Left lobe of liver (tissue), 2 donors: Measurements from ENCODE around the gene ZFPM1. TPM values are rescaled to one million over a fixed set of nuclear protein-coding genes. Genes with fewer than 3 reads are reported as not detected.
"Not testable (repeated sequence)": the region's sequence is repeated elsewhere in the genome, so short reads cannot be mapped to it uniquely, and the experiment has no call there.

Source experiments
- ATAC-seq: fragments of 200-7000 bp; cut with Tn5 transposase; one replicate; pipeline ENCODE4 v1.9.1; 2020; ENCODE audit warnings: mild to moderate bottlenecking, moderate library complexity
- DNase-seq: peaks from one replicate; pipeline ENCODE4 v3.0.0-alpha.2; 2020; ENCODE audit warnings: low spot score
- total RNA-seq: library from RNA; stranded (reverse); gene quantifications from one replicate; pipeline ENCODE4 v1.2.1, GENCODE V29; 2021
- donor health status: DM: no; HTN: no; CAD: no; lungs with moderate emphysema.
- donor health status: DM: no; HTN: yes; CAD: no.

Gene ZFPM1
- total RNA-seq, 1 donor from 2014 or later = 14.6 TPM

DNA sequence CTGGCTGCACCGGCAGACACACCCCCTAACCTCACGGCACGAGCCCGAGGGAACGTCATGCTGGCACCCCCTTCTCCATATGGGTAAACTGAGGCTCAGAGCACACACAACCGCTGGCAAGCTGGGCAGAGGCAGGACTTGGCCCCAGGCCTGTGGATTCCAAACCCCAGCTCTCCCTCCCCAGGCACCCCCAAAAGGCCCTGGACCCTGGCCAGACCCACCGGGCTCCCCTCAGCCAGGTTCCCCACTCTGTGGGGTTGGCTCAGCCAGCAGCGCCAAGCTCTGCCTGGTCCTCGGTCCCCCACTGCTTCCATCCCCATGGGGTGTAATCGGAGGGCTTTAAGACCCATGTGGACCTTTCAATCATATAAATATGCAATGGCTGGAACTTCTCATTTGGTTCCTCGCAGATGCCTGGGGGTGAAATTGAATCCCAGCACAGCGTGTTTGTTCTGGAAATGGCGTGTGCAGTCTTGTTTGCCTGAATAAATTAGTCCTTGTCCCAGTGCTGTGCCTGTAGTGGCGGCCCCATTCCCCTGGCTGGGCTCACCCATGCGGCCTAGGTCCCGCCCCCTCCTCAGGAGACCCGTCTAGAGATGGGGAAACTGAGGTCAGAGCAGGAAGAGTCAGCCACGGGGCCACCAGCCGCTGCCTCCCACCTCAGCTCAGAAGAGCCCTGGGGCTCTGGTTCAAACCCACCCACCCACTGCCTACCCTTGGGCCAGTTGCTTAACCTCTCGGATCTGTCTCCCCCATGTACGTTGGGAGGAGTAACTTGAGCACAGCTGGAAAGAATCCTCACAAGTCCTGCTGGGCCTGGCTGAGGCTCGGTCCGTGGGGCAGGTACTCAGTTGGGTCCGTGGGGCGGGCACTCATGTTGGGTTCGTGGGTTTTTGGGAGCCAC, 57.3 kb downstream of the ZFPM1 start:
- DNase-seq = no peak
- no peak for ATAC-seq

DNA sequence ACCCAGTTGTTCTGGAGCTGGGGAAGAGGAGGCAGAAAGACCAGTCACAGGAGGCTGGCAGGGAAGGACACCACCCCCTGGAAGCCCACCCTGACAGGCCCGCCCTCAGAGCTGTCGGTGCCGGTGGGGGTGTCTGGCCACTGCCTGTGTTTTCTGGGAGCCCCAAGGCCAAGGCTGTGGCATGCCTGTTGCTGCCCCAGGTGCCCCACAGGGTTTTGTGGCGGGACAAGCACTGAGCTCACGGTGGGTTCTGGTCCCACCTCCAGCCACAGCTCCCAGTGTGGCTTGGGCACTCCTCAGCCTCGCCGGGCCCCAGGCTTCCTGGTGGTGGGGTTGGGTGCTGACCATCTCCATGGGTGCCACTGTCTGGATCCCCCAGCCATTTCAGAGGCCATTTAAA, 58.0 kb downstream of the ZFPM1 start:
- ATAC-seq = no peak
- no peak for DNase-seq

DNA sequence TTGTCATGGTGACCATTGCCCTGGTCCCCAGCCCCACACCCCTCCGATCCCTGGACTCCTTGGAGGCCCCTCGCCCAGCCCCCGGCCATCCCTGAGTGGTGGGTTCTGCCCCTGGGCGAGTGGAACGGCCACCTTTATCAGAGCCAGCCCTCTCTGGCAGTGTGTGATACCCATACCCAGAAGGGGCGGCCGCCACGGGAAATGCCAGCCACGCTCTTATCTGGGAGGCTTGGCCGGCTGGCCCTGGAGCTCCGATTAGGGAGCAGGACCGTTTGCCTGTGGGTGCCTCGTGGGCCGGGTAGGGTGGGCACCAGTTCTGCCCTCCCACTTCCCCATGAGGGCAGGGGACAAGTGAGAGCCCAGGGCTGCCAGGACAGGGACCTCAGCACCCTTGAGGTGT, 58.8 kb downstream of the ZFPM1 start:
- ATAC-seq (no peak), DNase-seq (no peak)

DNA sequence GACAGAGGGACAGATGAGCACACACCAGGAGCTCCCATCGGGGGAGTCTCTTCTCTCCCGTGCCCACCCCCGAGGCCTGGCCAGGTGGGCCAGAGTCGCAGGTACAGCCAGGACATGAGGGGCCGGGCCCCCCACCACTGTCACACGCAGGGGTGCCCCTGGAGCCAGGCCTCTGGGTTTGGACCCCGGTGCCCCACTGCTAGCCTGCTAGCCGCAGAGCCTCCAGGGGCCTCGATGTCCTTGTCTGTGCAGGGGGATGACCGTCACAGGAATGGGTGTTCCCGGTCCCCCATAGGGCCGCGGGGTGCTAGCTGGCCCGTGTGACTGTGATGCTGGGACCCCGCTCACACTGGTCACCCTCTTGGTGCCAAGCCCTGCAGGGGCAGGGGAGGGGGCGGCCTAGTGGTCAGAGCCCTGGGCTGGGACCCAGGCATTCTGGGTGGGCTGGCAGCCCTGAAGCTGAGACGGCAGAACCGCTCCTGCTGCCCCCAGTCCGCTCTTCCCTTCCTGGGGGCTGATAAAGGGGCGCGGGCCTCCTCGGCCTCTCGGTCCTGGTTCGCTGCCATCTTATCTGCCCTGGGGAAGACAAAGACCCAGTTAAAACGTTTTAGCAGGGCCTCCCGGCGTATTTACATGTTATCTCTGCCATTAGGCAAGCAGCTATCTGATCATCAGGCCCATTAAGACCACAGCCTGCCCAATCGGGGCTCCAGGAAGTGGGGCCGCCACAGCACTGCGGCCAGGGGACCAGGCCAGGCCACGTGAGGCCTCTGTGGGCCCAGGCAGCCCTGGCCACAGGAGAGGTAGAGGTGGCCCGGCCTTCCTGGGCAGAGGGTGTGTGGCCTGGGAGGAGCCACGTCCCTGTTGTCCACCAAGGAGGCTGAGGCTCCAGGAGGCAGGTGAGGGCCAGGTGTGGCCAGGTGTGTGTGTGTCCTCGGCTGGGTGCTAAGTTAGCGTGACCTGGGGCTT, 59.9 kb downstream of the ZFPM1 start:
- DNase-seq (no peak), ATAC-seq (no peak)

DNA sequence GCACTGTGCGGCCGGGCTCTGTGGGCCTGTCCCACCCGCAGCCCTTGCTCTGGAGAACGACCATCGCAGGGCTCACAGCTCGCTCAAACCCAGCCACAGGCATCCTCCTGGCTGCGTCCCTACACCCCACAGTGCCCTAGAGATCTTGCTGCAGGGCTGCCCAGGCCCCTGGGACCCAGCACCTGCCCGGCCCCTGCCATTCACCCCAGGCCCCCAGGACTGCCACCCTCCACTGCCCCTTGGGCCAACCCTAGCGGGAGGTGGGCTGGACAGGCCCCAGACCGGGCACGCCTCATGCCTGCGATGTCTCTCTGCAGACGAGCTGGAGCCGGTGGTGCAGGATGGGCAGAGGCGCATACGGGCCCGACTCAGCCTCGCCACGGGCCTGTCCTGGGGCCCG, 61.0 kb downstream of the ZFPM1 start:
- DNase-seq = no peak
- no peak for ATAC-seq

DNA sequence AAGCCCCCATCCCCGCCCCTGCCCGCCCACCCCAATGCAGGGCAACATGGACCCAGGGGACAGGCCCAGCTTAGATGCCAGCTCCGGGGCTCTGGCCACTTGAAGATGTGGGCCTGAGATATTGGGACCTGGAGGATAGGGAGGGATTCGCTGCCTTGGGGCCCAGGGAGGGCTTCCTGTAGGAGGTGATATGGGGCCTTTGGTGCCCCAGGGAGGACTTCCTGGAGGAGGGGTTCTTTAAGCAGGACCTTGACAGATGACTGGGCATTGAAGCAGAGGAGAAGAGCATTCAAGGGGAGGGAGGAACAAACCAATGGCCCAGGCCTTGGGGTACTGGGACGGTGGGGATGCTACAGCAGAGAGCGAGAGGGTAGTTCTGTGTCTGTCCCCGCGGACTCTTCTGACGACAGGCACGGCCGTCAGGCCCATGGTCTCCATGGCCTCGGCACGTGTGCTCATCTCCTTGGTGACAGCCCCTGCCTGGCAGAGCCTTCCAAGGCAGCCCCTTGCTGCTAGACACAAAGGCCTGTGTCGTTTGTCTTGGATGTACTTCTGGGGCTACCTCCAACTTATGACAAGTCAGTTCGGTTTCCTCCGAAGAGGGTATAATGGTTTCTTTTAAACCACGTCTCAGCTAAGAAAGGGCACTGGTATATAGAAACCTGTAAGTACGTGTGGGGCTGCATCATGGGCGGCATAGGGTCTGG, 61.6 kb downstream of the ZFPM1 start:
- DNase-seq (no peak), ATAC-seq (no peak)

DNA sequence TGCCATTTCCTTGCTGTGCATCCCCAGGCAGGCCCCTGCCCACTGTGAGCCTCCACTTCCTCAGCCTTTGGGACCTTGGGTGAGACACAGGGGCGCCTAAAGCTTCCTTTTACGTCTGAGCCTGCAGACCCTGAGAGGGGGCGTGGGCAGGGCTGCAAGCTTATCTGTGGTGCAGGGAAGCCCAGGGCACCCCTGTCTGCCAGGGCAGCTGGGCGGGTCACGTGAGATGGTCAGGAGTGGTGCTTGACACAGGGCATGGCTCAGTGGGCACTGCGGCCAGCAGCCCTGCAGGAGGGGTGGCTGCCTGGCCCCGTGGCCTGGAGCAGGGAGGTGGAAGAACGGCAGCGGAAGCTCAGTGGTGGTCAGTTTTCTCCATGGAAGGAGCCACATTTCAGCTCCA, 62.3 kb downstream of the ZFPM1 start:
- ATAC-seq (peak; percentile 6), DNase-seq (no peak)

DNA sequence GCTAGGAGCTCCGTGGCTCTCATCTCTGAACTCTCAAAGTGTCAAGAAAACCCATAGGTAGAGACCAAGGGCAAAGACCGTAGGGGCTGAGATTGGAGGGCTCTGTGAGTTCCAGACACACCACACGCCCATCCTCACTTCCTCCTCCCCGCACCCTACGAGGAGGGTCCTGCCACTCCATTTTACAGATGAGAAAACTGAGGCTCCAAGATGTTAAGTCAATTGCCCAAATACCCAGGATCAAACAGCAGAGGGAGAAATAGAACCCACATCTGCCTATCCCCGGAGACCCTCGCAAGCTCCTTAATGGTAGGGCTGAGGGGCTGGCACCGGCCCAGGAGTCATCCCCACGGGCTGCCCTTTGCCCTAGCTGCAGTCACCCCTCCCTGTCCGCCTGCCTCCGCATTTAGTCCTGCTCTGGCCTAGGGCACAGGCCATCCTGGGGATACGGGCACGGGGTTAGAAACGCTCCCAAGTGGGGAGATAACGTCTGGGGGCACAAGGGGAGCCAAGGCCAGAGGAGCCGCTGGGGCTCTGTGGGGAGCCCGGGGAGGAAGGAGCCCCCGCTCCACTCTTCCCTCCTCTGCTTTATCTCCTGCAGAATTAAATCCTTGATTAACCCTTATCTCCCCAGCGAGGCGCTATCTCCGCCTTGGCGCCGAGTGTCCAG, 63.0 kb downstream of the ZFPM1 start:
- DNase-seq = no peak
- ATAC-seq = peak; percentile 28

DNA sequence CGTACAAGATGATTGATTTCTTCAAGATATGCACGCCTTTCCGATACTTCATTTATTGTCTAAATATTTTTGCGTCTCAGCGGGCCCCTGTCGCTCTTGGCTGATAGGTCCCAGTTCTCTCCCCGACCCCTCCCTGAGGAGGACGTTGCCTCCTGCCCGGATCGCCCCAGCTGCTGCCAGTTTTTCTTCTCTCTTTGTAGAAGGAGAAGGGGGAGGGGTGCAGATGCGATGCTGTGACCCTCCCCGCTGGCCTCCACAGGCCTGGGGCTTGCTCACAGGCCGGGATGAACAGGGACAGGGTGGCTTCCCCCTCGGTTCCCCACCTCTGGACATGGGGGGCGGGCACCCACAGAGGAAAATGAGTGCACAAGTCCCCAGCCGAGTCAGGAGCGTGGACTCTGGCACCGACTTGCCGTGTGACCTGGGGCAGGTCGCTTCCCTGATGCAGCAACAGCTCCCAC, 63.6 kb downstream of the ZFPM1 start:
- ATAC-seq (no peak), DNase-seq (no peak)

DNA sequence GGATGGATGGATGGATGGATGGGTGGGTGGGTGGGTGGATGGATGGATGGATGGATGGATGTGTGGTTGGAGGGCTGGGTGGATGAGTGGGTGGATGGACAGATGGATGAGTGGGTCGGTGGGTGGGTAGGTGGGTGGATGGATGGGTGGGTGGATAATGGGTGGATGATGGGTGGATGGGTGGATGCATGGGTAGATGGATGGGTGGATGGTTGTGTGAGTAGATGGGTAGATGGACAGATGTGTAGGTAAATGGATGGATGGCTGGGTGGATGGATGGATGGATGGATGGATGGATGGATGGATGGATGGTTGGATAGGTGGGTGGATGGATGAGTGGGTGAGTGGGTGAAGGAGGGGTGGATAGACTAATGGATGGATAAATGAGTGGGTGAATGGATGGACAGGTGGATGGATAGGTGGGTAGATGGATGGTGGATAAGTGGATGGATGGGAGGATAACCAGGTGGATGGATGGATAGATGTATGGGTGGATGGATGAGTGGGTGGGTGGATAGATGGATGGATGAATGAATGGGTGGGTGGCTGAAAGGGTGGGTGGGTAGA, 64.2 kb downstream of the ZFPM1 start:
- DNase-seq, ATAC-seq: not testable (repeated sequence)

DNA sequence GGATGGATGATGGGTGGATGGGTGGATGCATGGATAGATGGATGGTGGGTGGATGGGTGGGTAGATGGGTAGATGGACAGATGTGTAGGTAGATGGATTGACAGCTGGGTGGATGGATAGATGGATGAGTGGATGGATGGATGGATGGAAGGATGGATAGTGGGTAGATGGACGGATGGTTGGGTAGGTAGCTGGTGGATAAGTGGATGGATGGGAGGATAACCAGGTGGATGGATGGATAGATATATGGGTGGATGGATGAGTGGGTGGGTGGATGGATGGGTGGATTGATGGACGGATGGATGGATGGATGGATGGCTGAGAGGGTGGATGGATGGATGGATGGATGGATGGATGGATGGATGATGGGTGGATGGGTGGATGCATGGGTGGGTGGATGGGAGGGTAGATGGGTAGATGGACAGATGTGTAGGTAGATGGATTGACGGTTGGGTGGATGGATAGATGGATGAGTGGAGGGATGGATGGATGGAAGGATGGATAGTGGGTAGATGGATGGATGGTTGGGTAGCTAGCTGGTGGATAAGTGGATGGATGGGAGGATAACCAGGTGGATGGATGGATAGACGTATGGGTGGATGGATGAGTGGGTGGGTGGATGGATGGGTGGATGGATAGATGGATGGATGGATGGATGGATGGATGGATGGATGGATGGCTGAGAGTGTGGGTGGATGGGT, 65.5 kb downstream of the ZFPM1 start:
- not testable (repeated sequence) for DNase-seq, ATAC-seq

DNA sequence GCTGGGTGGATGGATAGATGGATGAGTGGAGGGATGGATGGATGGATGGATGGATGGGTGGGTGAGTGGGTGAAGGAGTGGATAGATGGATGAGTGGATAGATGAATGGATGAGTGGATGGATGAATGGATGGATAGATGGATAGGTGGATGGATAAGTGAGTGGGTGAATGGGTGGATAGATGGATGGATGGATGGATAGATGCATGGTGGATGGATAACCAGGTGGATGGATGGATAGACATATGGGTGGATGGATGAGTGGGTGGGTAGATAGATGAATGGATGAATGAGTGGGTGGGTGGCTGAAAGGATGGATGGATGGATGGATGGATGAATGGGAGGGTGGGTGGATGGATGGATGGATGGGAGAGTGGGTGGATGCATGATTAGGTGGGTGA, 66.2 kb downstream of the ZFPM1 start:
- DNase-seq (no peak), ATAC-seq (no peak)

DNA sequence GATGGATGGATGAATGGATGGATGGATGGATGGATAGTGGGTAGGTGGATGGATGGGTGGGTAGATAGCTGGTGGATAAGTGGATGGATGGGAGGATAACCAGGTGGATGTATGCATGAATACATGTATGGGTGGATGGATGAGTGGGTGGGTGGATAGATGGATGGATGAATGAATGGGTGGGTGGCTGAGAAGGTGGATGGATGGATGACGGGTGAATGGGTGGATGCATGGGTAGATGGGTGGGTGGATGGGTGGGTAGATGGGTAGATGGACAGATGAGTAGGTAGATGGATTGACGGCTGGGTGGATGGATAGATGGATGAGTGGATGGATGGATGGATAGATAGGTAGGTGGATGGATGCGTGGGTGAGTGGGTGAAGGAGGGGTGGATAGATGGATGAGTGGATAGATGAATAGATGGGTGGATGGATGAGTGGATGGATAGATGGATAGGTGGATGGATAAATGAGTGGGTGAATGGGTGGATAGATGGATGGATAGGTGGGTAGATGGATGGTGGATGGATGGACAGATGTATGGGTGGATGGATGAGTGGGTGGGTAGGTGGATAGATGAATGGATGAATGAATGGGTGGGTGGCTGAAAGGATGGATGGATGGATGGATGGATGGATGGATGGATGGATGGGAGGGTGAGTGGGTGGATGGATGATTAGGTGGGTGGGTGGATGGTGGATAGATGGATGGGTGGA, 67.0 kb downstream of the ZFPM1 start:
- no peak for DNase-seq

DNA sequence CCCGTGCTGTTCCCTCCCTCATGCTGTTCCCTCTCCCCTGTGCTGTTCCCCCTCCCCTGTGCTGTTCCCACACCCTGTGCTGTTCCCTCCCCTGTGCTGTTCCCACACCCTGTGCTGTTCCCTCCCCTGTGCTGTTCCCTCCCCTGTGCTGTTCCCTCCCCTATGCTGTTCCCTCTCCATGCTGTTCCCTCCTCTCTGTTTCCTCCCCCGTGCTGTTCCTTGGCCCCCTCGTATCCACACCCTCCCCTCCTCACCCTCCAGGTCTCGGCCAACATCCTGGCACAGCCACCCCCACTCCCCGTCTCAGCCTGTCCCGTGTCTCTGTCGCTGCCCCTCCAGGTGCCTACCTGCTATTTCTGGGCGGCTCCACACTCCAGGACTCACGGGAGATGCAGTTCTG, 68.6 kb downstream of the ZFPM1 start:
- DNase-seq = no peak
- no peak for ATAC-seq

More for the DNA sequence above, 67.0 kb downstream of the ZFPM1 start:
- ATAC-seq = no peak

DNA sequence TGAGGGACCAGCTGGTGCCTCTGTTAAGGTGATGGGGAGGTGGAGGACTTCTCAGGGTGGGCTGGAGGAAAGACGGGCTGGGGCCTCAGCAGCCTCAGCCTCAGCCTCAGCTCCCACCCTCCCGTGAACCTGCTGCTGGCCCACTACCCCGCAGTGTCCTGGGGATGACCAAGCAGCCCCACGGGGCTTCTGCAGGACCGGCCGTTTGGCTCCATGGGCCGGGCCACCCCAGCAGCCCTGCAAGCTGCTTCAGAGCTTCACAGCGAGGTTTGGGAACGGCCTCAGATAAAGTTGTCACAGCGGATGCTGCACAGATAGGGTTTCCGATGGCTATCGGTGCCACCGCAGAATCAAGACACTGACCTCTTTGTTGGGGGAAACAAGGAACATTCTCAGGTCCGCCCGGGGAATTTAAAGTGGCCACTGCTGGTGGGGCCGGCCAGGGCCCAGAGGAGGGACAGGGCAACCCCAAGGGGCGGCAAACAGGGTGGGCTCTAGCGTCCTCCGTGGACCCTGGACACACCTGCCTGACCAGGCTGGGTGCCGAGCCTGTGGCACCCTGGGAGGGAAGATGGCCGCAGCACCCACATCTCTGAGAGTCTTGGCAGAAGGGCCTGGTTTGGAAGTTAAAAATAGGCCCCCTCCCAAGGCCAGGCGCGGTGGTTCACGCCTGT, 69.3 kb downstream of the ZFPM1 start:
- DNase-seq = no peak

DNA sequence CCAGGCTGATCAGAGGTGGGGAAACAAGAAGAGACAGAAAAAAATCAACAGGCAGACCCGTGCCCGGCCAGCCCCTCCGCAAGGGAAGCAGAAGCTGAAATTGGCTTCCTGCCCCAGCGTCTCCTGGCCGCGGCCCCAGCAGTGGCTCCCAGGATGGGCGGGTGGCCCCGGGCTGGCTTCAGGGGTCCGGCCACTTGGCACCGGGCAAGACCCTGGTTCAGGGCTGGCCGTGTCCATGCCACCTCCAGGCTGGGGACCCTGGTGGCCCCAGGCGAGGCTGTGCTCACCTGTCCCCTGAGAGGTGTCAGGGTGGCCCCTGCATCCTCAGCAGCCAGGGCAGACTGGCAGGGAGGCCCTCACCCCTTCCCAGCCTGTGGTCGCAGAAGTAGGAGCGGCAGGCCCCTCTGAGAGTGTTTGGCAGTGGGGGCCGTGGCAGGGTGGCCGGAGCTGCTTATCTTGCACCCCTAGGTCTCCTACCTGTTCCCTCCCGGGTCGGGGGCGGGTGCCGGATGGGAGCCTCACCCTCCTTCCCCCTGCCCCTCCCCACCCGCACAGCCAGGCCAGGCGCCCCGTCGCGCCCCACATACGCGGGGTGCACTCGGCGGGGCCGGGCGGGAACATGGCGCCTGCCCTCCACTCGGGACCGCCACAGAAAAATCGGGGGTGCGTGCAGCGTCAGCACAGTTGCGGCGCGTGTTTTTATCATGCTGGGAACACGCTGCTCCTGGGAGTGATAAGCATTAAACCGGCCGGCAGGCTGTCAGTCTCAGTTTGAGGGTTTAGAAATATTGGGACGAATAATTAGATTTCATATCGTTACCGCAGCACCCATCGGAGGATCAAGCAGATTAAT, 70.5 kb downstream of the ZFPM1 start:
- ATAC-seq (no peak), DNase-seq (no peak)

More for the DNA sequence above, 69.3 kb downstream of the ZFPM1 start:
- ATAC-seq = no peak

DNA sequence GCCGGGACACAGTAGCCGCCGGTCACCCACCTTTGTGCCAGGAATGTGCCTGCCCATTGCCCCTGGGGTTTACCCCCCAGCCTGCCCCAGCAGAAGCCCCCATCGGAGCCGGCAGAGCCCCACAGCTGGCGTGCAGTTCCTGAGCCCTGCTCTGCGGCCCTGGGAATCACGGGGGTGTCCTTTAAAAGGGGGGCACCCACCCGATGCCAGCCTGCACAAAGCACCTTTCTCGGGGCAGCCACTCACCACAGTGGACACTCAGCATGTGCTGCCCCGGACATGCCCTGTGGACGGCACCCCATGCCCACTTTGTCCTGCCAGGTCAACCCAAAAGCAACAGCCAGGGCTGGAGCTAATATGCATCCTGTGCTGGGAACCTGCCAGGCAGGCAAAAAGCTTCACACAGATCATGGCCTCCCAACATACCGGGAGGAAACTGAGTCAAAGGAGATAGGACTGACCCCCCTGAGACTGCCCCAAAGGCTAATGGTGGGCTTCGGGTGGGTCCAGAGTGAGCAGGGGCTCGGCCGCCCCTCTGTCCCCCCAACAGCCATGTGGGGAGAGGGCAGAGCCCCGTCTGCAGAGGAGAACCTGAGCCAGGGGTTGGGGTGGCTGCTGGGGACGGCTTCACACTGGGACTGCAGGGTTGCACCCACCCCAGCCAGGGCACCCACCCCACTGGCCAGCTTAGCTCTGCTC, 71.3 kb downstream of the ZFPM1 start:
- ATAC-seq (peak; percentile 6), DNase-seq (no peak)
